Subcutaneous adipose tissue (tissue), 4 donors: ENCODE measurements around the gene OBP2B. TPM values are rescaled to one million over a fixed set of nuclear protein-coding genes. Genes with fewer than 3 reads are reported as not detected.

Experiments used
- CTCF ChIP-seq: fragments of 450-650 bp; IDR thresholded peaks from one replicate; pipeline ENCODE4 v1.5.1; 2016; ENCODE audit warnings: low read depth, mild to moderate bottlenecking, control low read depth, antibody characterized with exemption, moderate library complexity
- total RNA-seq, 4 donors: library from RNA; depleted of rRNA; stranded (reverse); fragments of >200 nt; gene quantifications; one replicate each; pipeline ENCODE4 v1.1.0, GENCODE V29; 2016

Gene OBP2B
- total RNA-seq, 4 donors from 2014 or later: not detected

- TF ChIP-seq CTCF: no peak
Measured at GRCh38 chr9:133207540-133208170, 1.4 kb downstream of the OBP2B start.

- TF ChIP-seq CTCF: no peak
Measured at GRCh38 chr9:133207021-133207531, 2.0 kb downstream of the OBP2B start.

- no peak for TF ChIP-seq CTCF
Measured at GRCh38 chr9:133205996-133206931, 2.8 kb downstream of the OBP2B start.

GRCh38 chr9:133204993-133205336, 4.1 kb downstream of the OBP2B start:
- TF ChIP-seq CTCF: no peak

GRCh38 chr9:133204335-133204992, 4.6 kb downstream of the OBP2B start:
- no peak for TF ChIP-seq CTCF

GRCh38 chr9:133203506-133204075, 5.5 kb downstream of the OBP2B start:
- TF ChIP-seq CTCF: no peak
